COR-L47 (cell line): ENCODE data around the gene OR1I1.
"Not testable (repeated sequence)": the region's sequence is repeated elsewhere in the genome, so short reads cannot be mapped to it uniquely, and the experiment has no call there.

Experiments used
- DNase-seq: peaks from one replicate; lab custom pipeline; 2025; lab: John Stamatoyannopoulos, UW

The OR1I1 gene, protein sequence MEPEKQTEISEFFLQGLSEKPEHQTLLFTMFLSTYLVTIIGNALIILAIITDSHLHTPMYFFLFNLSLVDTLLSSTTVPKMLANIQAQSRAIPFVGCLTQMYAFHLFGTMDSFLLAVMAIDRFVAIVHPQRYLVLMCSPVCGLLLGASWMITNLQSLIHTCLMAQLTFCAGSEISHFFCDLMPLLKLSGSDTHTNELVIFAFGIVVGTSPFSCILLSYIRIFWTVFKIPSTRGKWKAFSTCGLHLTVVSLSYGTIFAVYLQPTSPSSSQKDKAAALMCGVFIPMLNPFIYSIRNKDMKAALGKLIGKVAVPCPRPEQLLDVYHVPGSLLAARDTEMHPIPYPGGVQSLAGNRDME

DNA sequence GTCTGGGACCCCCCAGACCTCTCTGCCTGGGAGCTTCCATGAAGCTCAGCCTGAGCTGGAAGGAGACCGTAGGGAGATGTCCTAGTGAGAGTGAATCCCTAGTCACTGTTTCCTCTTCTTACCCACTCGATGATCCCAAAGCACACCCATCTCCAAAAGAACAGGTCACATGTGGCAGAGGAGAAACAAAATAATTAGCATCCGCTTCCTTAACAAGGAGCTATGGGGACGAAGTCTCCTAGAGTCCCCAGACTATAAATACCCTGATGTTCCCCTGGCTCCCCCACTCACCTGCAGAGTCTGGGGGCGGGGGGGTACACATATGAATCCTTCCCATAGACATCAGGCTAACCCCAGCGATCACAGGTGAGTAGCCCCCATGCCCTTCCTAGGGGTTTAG is at the start of gene OR1I1:
Gene OR1I1, plus strand, starts transcription at position 301 of the 400 bp plus-strand sequence. CDS start 4,855 bp downstream, outside the sequence.
- no peak for DNase-seq

DNA sequence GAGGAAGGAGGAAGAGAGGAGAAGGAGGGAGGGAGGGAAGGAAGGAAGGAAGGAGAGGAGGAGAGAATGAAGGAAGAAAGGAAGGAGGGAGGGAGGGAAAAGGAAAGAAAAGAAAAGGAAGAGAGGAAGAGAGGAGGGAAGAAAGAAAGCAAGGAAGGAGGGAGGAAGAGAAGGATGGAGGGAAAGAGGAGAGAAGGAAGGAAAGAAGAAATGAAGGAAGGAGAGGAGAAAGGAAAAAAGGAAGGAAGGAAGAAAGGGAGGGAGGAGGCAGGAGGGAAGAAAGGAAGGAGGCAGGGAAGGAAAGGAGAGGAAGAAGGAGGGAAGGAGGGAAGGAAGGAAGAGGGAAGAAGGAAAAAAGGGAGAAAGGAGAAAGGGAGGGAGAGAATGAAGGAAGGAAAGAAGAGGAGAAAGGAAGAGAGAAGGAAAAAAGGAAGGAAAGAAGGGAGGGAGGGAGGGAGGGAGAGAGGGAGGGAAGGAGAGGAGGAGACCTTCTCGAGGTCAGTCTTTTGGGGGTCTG is 46.2 kb upstream of the OR1I1 start:
- no peak for DNase-seq

DNA sequence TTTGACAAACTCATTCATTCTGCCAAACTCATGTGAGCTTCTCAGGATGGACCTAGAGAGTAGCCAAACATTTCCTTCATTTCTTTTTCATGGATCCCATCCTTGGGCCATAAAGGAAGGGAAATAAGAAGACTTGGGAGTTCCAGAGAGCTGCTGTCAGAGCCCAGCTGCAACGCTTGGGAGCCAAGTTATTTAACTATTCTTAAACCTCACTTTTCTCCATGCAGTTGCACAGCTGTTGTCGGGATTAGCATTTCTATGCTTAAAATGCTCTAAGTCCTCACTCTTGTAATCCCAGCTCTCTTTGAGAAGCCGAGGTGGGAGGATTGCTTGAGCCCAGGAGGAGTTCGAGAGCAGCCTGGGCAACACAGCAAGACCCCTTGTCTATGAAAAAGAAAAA is 44.4 kb upstream of the OR1I1 start:
- no peak for DNase-seq

DNA sequence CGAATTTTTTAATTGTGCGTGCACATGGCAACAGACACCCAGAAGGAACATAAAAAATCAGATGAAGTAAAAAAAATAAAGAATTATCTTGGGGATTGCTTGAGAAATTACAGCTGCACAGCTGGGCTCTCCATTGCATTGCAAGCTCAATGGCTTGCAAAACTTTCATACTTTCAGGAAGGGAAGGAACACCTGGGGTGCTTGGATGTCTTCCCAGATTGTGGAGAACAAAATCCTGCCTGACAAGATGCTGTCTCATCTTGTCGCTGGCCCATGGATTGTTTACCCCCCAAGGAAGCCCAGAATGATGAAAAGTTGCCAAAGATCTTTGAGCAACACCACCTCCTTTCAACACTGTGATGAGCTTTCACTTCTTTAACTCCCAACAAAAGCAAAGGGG is 43.7 kb upstream of the OR1I1 start:
- DNase-seq: no peak

DNA sequence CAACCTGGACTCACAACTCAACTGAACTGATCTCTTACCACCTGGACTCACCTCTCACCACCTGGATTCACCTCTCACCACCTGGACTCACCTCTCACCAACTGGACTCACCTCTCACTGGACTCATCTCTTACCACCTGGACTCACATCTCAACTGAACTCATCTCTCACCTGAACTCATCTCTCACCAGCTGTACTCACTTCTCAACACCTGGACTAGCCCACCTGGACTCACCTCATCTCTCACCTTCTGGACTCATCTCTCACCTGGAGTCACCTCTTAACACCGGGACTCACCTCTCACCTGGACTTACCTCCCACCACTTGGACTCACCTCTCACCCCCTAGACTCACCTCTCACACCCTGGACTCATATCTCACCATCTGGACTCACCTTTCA is 40.0 kb upstream of the OR1I1 start:
- DNase-seq: no peak

DNA sequence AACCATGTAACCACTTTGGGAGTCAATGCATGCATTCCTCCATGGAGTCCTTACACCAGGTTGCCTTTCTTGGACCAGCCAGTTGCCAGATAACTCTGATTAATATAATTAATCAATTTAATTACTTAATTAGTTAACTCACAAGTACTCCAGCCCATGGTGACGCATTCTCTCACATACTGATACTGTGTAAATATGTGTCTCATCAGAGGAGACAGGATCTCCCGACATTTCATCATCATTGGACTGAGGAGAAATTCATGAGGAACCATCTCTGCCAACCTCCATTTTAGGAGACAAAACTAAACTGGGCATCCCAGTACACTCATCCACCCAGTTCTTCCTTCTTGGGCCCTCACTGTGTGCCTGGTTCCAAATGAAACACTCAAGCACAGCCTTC is 39.2 kb upstream of the OR1I1 start:
- no peak for DNase-seq

DNA sequence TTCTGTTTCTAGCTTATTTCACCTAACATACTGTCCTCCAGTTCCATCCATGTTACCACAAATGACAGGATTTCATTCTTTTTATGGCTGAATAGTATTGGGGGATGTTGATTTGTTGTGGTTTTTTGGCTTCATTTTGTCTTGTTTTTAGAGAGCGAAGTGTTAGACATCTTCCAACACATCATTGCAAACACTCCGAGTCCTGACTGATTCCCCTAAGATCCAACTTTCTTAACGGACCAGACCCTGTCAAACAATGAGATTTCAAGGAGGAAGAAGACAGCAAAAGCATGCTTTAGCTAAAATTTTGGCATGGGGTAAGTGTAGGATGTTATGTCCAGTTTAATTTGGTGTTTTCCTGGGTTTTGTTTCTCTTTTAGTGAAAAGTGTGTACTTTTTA is 36.5 kb upstream of the OR1I1 start:
- no peak for DNase-seq

DNA sequence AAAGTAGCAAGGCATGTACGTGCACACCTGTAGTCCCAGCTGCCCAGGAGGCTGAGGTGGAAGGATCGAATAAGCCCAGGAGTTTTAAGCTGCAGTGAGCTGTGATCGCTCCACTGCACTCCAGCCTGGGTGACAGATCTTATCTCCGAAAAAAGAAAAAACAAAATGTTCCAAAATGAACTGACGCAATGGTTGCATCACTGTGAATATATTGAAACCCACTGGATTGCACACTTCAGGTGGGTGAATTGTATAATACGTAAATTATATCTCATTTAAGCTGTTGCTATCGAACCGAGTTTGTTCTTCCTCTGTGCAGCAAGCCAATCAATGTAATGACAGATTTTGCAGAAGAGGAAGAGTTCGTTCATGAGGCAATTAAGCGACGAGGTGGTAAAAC is 34.3 kb upstream of the OR1I1 start:
- DNase-seq: no peak

DNA sequence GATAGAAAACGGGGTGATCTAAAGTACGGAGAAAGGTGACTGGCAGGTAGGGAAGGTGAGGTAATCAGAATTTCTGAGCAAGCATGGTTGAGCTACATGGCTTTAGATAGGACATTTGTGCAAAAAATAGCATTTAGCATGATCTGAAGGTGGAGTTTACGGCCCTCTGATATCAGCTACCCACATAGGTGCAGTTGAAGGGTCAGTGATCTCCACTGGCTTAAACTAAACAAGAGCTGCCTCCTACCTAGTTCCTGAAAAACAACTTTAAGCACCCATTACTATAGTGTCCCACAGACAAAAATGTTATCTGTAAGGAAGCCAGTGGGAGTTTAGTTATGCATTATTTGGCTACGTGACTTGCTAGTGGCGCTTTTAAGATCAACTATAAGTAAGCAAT is 33.9 kb upstream of the OR1I1 start:
- DNase-seq: no peak

DNA sequence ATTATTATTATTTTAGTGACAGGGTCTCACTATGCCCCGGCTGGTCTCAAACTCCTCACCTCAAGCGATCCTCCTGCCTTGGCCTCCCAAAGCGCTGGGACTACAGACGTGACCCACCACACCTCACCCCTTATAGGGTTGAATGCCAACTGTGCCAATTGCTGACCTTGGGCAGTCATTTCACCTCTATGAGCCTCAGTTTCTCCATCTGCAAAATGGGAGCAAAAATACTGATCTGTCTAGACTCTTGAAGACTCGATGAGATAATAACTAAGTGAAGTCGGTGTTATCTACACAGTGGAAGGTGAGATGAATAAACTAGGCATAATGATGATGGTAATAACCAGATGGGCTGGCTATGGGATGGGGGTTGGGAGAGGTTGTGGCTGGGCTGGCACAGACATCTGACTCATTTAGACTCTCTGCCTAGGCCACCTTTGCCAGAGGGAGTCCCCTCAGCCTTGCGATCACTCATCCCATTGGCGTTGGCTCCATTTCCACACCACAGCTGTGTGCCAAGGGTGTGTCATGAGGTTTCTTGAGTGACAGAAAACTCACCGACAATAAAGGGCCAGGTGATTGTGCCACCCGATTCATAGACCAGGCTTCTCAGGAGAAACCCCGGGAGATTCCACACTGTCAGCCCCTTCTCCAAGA is 33.0 kb upstream of the OR1I1 start, which contains the start of gene CASP14:
Gene CASP14, plus strand, starts transcription at position 596 of the 657 bp plus-strand sequence. CDS start 2,772 bp downstream, outside the sequence.
- no peak for DNase-seq

DNA sequence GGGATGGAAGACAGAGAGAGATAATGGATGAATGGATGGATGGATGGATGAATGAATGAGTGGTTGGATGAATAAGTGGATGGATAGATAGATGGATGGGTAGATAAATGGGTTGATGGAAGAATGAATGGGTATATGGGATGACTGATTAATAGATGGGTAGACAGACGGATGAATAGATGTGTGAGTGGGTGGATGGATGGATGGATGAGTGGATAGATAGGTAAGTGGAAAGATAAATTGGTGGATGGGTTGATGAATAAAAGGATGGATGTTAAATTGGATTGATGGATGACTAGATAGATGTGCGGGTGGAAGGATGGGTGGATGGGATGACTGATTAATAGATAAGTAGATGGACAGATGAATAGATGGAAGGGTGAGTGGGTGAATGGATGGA is 31.4 kb upstream of the OR1I1 start:
- DNase-seq: no peak

DNA sequence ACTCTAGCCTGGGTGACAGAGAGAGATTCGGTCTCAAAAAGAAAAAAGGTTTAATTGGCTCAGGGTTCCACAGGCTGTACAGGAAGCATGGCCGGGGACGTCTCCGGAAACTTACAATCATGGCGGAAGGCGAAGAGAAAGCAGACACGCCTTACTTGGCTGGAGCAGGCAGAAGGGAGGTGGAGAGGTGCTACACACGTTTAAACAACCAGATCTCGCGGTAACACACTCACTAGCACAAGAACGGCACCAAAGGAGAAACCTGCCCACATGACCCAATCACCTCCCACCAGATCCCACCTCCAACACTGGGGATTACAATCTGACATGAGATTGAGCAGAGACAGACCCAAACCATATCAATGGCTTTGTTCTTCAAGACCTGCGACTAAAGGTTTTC is 20.0 kb upstream of the OR1I1 start:
- no peak for DNase-seq

DNA sequence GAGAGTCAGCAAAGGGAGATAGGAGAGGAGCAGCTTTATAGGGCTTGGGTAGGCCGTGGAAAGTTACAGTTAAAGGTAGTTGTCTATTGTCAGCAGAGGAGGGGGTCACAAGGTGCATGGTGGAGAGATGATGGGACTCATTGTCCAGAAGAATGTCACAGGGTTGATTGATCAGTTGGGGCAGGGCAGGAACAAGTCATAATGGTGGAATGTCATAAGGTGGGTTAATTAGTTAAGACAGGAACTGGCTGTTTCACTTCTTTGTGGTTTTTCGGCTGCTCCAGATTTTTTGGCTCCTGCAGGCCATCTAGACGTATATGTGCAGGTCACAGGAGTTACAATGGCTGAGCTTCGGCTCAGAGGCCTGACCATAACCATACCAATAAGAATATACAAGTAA is 11.6 kb upstream of the OR1I1 start:
- not testable (repeated sequence) for DNase-seq

DNA sequence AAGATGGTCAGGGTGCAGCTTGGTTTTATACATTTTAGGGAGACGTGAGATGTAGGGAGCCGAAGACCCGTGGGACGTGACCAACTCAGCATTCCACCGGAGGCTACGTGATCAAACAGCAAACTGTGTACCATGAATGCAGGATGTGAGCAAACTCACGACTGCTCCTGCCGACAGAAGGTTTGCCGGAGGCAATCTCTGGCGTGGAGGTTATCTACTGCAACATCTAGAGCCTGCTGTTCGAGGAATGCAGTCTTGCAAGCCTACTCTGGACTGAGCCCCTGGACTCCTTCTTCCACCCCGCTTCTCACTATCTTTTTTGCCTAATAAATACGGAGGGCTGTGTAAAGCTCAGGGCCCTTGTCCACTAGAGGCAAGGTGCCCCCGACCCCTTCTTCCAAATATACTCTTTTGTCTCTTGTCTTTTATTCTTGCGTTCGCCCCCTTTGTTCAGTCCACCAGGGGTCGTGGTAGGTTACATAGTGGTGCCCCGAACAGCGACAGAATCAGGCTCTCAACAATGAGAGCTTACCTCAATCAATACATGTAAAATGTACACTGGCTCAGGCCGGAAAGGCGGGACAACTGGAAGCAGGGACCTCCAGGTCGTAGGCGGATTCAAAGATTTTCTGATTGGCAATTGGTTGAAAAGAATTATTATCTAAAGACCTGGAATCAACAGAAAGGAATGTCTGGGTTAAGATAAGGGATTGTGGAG is 8.9 kb upstream of the OR1I1 start:
- no peak for DNase-seq

DNA sequence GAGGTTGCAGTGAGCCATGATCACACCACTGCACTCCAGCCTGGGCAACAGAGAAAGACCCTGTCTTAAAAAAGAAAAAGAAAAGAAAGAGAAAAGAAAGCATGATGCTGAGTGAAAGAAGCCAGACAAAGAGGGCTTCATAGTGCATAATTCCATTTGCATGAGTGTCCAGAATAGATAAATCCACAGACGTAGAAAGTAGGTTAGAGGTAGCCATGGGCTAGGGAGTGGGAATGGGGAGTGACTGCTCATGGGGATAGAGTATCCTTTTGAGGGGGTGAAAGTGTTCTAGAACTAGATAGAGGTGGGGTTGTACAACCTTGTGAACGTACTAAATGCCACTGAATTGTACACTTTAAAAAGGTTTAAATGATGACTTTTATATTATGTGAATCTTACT is 7.6 kb upstream of the OR1I1 start:
- DNase-seq: no peak

DNA sequence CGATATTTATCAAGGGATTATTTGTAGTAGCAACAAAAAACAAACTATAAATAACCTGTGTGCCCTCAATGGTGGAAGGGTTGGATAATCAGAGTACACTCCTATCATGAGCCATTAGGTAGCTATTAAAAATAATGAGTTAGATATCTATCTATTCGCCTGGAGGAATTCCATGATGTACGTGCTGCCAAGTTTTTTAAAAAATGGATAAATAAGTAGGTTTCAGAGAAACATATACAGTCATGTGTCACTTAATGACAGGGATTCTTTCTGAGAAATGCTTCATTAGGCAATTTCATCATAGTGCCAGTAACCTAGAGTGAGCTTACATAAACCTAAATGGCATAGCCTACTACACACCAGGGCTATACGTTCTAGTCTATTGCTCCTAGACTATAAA is 6.2 kb upstream of the OR1I1 start:
- DNase-seq: no peak

DNA sequence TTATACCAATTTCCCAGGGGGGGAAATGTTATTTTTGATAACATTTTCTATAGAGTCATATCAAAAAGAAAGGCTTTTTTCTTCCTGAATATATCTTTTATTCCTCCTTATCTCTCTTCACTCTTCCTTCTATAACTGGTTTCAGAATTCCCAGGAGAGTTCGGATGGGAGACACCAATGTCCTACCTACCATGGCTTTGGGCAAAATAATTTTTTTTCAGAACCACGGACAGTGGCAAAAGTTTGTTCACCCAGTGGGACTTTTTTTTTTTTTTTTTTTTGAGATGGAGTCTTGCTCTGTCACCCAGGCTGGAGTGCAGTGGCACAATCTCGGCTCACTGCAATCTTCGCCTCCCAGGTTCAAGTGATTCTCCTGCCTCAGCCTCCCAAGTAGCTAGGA is 2.0 kb upstream of the OR1I1 start:
- DNase-seq: not testable (repeated sequence)

DNA sequence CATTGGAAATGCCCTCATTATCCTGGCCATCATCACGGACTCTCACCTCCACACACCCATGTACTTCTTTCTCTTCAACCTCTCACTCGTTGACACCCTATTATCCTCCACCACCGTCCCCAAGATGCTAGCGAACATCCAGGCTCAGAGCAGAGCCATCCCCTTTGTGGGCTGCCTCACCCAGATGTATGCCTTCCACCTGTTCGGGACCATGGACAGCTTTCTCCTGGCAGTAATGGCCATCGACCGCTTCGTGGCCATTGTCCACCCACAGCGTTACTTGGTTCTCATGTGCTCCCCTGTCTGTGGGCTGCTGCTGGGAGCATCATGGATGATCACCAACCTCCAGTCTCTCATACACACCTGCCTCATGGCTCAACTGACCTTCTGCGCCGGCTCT is 5.2 kb downstream of the OR1I1 start:
- no peak for DNase-seq

DNA sequence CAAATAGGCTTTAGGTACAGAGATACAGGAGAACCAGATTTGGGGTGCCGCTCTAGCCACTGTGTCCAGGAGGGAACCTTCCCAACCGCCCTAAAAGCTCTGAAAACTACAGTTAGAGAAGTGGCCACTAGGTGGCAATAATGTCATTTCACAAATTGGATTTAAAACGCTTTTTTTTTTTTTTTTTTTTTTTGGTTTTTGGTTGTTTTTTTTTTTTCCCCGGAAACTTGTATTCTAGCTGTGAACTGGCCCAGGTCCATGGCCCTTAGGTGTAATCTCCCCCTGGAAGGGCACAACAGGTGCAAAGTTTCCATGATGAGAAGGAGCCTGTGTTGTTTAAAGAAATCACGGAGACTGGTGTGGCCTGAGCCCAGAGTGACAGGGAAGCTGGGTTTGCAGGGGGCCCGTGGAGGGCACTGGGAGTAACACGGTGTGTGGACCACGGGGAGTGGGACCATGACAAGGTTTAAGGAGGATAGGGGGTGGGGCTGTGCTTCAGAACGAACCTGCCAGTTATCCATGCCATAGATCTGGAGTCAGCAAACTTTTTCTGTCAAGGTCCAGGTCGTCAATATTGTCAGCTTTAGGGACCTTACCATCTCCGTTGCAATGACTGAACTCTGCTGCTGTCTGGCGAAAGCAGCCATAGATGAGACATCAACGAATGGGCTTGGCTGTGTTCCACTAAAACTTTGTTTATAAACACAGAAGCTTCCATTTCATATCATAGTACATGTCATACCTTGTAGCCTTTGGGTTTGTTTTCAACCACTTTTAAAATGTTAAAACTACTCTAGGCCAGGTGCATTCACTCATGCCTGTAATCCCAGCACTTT is 10.1 kb downstream of the OR1I1 start:
- DNase-seq: peak; percentile 50

DNA sequence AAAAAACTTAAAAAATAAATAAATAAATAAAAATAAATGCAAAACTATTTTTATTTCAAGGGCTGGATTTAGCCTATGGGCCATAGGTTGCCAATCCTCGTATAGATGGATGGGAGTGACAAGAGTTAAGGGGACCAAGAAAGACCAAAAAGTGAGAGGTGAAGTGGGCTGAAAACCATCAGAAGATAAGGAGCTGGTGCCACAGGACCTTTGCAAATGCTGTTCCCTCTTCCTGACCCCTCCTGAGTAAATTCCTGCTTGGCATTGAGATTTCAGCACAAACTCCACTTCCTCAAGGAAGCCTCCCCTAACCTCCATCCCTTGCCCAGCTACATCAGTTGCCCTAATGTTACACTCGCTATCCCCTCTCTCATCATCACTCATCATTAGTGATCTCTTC is 11.0 kb downstream of the OR1I1 start:
- DNase-seq: no peak

DNA sequence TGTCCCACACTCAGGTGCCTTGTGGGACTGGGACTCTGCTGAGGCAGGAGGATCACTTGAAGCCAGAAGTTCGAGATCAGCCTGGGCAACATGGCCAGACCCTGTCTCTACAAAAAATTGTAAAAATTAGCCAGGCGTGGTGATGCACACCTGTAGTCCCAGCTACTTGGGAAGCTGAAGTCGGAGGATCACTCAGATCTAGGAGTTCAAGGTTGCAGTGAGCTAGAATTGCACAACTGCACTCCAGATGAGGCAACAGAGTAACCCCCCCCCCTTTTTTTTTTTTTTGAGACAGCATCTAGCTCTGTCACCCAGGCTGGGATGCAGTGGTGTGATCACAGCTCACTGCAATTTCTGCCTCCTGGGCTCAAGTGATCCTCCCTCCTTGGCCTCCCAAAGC is 14.2 kb downstream of the OR1I1 start:
- DNase-seq: no peak

DNA sequence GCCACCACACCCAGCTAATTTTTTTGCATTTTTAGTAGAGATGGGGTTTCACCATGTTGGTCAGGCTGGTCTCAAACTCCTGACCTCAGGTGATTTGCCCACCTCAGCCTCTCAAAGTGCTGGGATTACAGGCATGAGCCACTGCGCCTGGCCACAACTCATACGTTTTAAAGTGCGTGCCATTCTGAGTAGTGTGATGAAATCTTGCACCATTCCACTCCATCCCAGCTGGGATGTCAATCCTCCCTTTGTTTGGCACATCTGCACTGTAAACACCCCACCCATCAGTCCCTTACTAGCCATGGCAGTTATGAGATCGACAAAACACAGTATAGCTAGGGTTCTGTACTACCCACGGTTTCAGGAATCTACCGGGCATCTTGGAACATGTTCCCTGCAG is 16.0 kb downstream of the OR1I1 start:
- DNase-seq: not testable (repeated sequence)
